ENCODE measurements around the gene CAPN5. TPM values are rescaled to one million over a fixed set of nuclear protein-coding genes. Genes with fewer than 3 reads are reported as not detected.

CAPN5 gene
- total and polyA plus RNA-seq, 2 of the 8 experiments (the other 6 are each of a cell fraction or from before 2014, with no cell fraction given): 21.5 to 22.4 TPM

GRCh38 chr11:77086521-77087472 is 20.0 kb downstream of the CAPN5 start:
- Histone ChIP-seq H3K18ac (ENCODE audit: extremely low read depth, low read length) (no peak overlapping the region), H4K20me1 (replicated peaks in 1 of 2; ENCODE audit: control insufficient read depth in 1 of 2, insufficient read depth in 2 of 2, low read length in 2 of 2) (peaks cover 4 to 5% of the 10 kb centered on the region in 2 experiments), H3K23ac (ENCODE audit: insufficient read length) (no peak overlapping the region), H2BK20ac (ENCODE audit: low read length) (no peak overlapping the region), H3K79me1 (ENCODE audit: low read depth, low read length) (no peaks in the 10 kb centered on the region), H3K27ac (ENCODE audit: low read depth, low read length) (no peak overlapping the region), H3K4me3 (ENCODE audit: extremely low read depth in 1 of 4, insufficient read depth in 2 of 4, low read depth in 3 of 4, low read length in 4 of 4) (no peak overlapping the region), H3K9me3 (ENCODE audit: insufficient read depth in 2 of 2, low read depth in 1 of 2, low read length in 1 of 2) (no peaks in the 10 kb centered on the region), H4K91ac (replicated peaks; ENCODE audit: insufficient read length, low read length) (no peak overlapping the region), H4K5ac (ENCODE audit: insufficient read length, low read depth, low read length) (no peak overlapping the region), H3K56ac (replicated peaks; ENCODE audit: insufficient read length, low read depth, low read length) (no peak overlapping the region), H3K4me1 (replicated peaks in 1 of 4; ENCODE audit: control insufficient read depth in 3 of 4, insufficient read depth in 4 of 4, low read length in 3 of 4) (peaks cover 0 to 8% (median 2%) of the 10 kb centered on the region in 4 experiments; a peak in 4 of 7 replicates), H2BK15ac (ENCODE audit: low read length) (peak overlapping the region; percentile 46; the same call in 1 of the 2 replicates), H2BK120ac (replicated peaks; ENCODE audit: low read depth, low read length) (no peak overlapping the region), H2AFZ (ENCODE audit: low read length) (no peak overlapping the region), H3K27me3 (replicated peaks in 1 of 4; ENCODE audit: control insufficient read depth in 3 of 4, extremely low read depth in 1 of 4, insufficient read depth in 3 of 4, low read length in 3 of 4) (no peaks in the 10 kb centered on the region), H4K8ac (ENCODE audit: extremely low read depth, insufficient read depth, low read length) (no peak overlapping the region), H3K14ac (ENCODE audit: insufficient read length) (no peak overlapping the region), H2AK5ac (ENCODE audit: low read depth, low read length) (no peak overlapping the region), H3K4me2 (ENCODE audit: insufficient read depth in 1 of 2, low read depth in 2 of 2, low read length in 2 of 2) (no peak overlapping the region), H3K23me2 (ENCODE audit: low read depth, low read length) (no peaks in the 10 kb centered on the region), H3K79me2 (ENCODE audit: control insufficient read depth in 1 of 2, insufficient read depth in 2 of 2, low read length in 2 of 2) (no peaks in the 10 kb centered on the region), H3K4ac (replicated peaks; ENCODE audit: insufficient read length, low read depth, low read length) (no peak overlapping the region), H3K36me3 (ENCODE audit: control insufficient read depth in 2 of 4, insufficient read depth in 4 of 4, low read length in 3 of 4) (no peaks in the 10 kb centered on the region), H2BK12ac (ENCODE audit: low read depth, low read length) (no peak overlapping the region), H2BK5ac (ENCODE audit: low read depth, low read length) (peak overlapping the region; percentile 24; the same call in 1 of the 2 replicates), H3K9ac (replicated peaks in 1 of 4; ENCODE audit: extremely low read depth in 1 of 4, low read depth in 3 of 4, low read length in 3 of 4) (no peak overlapping the region)
- POLR2A ChIA-PET (ENCODE audit: partially characterized antibody): interaction anchor here (0.7 to 0.9 kb wide), 2 partner anchors 21 to 216 kb away, joined by 3 read pairs; partner anchors contain the start of gene CAPN5
- 85% methylated on average over 21 of the region's 23 CpGs; no CpG with 5 or more reads in 1 of the 2 experiments for WGBS, 2 experiments (ENCODE audit: extremely low coverage in 1 of 2, insufficient coverage in 1 of 2, insufficient read length in 1 of 2, insufficient replicate concordance in 2 of 2, low coverage in 1 of 2, low lambda C conversion rate in 2 of 2, missing lambda C conversion rate in 1 of 2)
- TF ChIP-seq SAP30 (IDR thresholded peaks at IDR 0.05; ENCODE audit: insufficient read depth, insufficient replicate concordance, low read length): no peak
- no peak for TF ChIP-seq BCL11A (IDR thresholded peaks at IDR 0.05; ENCODE audit: low read depth in 2 of 2, low read length in 2 of 2)
- TF ChIP-seq HDAC2 (IDR thresholded peaks at IDR 0.05; ENCODE audit: borderline replicate concordance in 1 of 2, low read depth in 2 of 2, low read length in 2 of 2): no peak
- no peak for TF ChIP-seq KDM1A (IDR thresholded peaks at IDR 0.05; ENCODE audit: borderline replicate concordance, low read length)
- TF ChIP-seq, protein P1, sequence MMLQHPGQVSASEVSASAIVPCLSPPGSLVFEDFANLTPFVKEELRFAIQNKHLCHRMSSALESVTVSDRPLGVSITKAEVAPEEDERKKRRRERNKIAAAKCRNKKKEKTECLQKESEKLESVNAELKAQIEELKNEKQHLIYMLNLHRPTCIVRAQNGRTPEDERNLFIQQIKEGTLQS (IDR thresholded peaks at IDR 0.05; ENCODE audit: insufficient read depth, low read depth, low read length): no peak
- CTCF ChIA-PET (ENCODE audit: partially characterized antibody): interaction anchor here (0.6 to 11.6 kb wide), 9 partner anchors 8 to 839 kb away, joined by 3 to 297 read pairs (median 4); partner anchors contain the start of genes MYO7A and OMP
- FAIRE-seq (no peak), DNase-seq (ENCODE audit: low read depth in 1 of 2, low spot score in 2 of 2) (no peak)
